H1 (cell line): Measurements from ENCODE around the gene SAMMSON. TPM values are rescaled to one million over a fixed set of nuclear protein-coding genes. Genes with fewer than 3 reads are reported as not detected.

Source experiments
- CTCF ChIP-seq, 3 experiments: IDR thresholded peaks; 1 replicate in 2 of 3; 2 replicates in 1 of 3; pipeline versions ENCODE4 v1.5.1 to v1.6.1; 2011; ENCODE audit warnings: low read length in 3 of 3, mild to moderate bottlenecking in 3 of 3, inconsistent platforms in 2 of 3, low read depth in 1 of 3, moderate library complexity in 1 of 3; ENCODE audit not compliant: insufficient read depth in 1 of 3; ENCODE audit errors: control extremely low read depth in 1 of 3
- KDM1A ChIP-seq: fragments of 200-600, 300-600 bp; sonication (generic); IDR thresholded peaks from 2 replicates; pipeline ENCODE4 v1.7.1; 2016; ENCODE audit warnings: mild to moderate bottlenecking, low read length, borderline replicate concordance
- SIRT6 ChIP-seq: IDR thresholded peaks from one replicate; pipeline ENCODE4 v1.7.1; 2012; ENCODE audit warnings: low read length, inconsistent platforms
- SP4 ChIP-seq: IDR thresholded peaks from 2 replicates; pipeline ENCODE4 v1.6.1; 2012; ENCODE audit warnings: low read length, inconsistent platforms
- YY1 ChIP-seq: IDR thresholded peaks from 2 replicates; pipeline ENCODE4 v1.6.1; 2011; ENCODE audit warnings: low read depth, mild to moderate bottlenecking, low read length
- polyA plus RNA-seq, 7 experiments: library from polyadenylated mRNA; depleted of rRNA in 3 of 7; stranded (reverse) in 5 of 7; unstranded in 2 of 7; fragments of >200 nt in 5 of 7; fragments of 200-250 nt in 2 of 7; gene quantifications; 1 replicate in 5 of 7; 2 replicates in 1 of 7; 4 replicates in 1 of 7; pipeline versions ENCODE4 v1.2.1 to v1.2.3, GENCODE V29; 2011 to 2013; ENCODE audit warnings: missing spikeins in 2 of 7, mixed read lengths in 2 of 7
- total RNA-seq: library from RNA; stranded (reverse); fragmentation: NEBNext Ultra II Directional; extraction: Animal tissue kit (Norgen Biotek cat#: 25700); gene quantifications from 2 replicates; pipeline ENCODE4 v1.2.1, GENCODE V29; 2021
- TF ChIP-seq, protein P1 (sequence below): fragments of 300-600 bp; sonication (generic); IDR thresholded peaks from 2 replicates; pipeline ENCODE4 v1.7.1; 2012; ENCODE audit warnings: low read length, moderate library complexity, mild to moderate bottlenecking, inconsistent platforms; ENCODE audit not compliant: insufficient replicate concordance
- TF ChIP-seq, protein P2 (sequence below): IDR thresholded peaks from 2 replicates; pipeline ENCODE4 v1.6.1; 2012; ENCODE audit warnings: low read length, inconsistent platforms

The SAMMSON gene
- total and polyA plus RNA-seq, 2 of the 8 experiments (the other 6 are each of a cell fraction or from before 2014, with no cell fraction given), result not detected

DNA sequence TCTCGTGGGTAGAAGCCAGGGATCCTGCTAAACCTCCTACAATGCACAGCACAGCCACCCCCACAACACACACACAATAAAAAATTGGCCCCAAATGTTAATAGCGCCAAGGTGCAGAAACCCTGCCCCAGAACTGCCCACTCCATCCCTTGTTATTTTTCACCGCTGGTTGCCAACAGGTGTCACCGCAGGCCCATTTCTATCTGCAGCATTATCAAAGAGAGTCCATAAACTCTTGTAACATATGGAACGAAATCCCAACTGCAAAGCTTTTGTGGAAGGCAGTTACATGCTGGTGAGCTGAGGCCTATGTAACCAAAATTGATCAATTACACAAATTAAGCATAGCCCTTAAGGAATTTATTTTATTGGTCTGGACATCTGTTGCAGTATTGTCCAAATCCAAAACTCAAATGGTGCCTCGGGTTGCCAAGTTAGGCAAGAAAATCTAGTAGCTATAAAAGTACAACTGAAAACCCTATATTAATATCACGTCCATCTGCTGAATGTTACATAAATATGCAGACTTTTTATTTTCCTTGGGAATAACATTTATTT is 66.2 kb downstream of the SAMMSON start (continued):
- TF ChIP-seq, protein P1, sequence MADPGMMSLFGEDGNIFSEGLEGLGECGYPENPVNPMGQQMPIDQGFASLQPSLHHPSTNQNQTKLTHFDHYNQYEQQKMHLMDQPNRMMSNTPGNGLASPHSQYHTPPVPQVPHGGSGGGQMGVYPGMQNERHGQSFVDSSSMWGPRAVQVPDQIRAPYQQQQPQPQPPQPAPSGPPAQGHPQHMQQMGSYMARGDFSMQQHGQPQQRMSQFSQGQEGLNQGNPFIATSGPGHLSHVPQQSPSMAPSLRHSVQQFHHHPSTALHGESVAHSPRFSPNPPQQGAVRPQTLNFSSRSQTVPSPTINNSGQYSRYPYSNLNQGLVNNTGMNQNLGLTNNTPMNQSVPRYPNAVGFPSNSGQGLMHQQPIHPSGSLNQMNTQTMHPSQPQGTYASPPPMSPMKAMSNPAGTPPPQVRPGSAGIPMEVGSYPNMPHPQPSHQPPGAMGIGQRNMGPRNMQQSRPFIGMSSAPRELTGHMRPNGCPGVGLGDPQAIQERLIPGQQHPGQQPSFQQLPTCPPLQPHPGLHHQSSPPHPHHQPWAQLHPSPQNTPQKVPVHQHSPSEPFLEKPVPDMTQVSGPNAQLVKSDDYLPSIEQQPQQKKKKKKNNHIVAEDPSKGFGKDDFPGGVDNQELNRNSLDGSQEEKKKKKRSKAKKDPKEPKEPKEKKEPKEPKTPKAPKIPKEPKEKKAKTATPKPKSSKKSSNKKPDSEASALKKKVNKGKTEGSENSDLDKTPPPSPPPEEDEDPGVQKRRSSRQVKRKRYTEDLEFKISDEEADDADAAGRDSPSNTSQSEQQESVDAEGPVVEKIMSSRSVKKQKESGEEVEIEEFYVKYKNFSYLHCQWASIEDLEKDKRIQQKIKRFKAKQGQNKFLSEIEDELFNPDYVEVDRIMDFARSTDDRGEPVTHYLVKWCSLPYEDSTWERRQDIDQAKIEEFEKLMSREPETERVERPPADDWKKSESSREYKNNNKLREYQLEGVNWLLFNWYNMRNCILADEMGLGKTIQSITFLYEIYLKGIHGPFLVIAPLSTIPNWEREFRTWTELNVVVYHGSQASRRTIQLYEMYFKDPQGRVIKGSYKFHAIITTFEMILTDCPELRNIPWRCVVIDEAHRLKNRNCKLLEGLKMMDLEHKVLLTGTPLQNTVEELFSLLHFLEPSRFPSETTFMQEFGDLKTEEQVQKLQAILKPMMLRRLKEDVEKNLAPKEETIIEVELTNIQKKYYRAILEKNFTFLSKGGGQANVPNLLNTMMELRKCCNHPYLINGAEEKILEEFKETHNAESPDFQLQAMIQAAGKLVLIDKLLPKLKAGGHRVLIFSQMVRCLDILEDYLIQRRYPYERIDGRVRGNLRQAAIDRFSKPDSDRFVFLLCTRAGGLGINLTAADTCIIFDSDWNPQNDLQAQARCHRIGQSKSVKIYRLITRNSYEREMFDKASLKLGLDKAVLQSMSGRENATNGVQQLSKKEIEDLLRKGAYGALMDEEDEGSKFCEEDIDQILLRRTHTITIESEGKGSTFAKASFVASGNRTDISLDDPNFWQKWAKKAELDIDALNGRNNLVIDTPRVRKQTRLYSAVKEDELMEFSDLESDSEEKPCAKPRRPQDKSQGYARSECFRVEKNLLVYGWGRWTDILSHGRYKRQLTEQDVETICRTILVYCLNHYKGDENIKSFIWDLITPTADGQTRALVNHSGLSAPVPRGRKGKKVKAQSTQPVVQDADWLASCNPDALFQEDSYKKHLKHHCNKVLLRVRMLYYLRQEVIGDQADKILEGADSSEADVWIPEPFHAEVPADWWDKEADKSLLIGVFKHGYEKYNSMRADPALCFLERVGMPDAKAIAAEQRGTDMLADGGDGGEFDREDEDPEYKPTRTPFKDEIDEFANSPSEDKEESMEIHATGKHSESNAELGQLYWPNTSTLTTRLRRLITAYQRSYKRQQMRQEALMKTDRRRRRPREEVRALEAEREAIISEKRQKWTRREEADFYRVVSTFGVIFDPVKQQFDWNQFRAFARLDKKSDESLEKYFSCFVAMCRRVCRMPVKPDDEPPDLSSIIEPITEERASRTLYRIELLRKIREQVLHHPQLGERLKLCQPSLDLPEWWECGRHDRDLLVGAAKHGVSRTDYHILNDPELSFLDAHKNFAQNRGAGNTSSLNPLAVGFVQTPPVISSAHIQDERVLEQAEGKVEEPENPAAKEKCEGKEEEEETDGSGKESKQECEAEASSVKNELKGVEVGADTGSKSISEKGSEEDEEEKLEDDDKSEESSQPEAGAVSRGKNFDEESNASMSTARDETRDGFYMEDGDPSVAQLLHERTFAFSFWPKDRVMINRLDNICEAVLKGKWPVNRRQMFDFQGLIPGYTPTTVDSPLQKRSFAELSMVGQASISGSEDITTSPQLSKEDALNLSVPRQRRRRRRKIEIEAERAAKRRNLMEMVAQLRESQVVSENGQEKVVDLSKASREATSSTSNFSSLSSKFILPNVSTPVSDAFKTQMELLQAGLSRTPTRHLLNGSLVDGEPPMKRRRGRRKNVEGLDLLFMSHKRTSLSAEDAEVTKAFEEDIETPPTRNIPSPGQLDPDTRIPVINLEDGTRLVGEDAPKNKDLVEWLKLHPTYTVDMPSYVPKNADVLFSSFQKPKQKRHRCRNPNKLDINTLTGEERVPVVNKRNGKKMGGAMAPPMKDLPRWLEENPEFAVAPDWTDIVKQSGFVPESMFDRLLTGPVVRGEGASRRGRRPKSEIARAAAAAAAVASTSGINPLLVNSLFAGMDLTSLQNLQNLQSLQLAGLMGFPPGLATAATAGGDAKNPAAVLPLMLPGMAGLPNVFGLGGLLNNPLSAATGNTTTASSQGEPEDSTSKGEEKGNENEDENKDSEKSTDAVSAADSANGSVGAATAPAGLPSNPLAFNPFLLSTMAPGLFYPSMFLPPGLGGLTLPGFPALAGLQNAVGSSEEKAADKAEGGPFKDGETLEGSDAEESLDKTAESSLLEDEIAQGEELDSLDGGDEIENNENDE, result no peak
- TF ChIP-seq YY1 (no peak), KDM1A (no peak), CTCF (IDR thresholded peaks at IDR 0.05; ENCODE audit: control extremely low read depth in 1 of 3, insufficient read depth in 1 of 3, low read depth in 1 of 3, low read length in 3 of 3) (peak; percentile 54 to 62 (median 61)), SP4 (no peak), SIRT6 (no peak)
- TF ChIP-seq, protein P2, sequence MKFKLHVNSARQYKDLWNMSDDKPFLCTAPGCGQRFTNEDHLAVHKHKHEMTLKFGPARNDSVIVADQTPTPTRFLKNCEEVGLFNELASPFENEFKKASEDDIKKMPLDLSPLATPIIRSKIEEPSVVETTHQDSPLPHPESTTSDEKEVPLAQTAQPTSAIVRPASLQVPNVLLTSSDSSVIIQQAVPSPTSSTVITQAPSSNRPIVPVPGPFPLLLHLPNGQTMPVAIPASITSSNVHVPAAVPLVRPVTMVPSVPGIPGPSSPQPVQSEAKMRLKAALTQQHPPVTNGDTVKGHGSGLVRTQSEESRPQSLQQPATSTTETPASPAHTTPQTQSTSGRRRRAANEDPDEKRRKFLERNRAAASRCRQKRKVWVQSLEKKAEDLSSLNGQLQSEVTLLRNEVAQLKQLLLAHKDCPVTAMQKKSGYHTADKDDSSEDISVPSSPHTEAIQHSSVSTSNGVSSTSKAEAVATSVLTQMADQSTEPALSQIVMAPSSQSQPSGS, result no peak
